ENCODE results near the gene AGBL2. TPM values are rescaled to one million over a fixed set of nuclear protein-coding genes. Genes with fewer than 3 reads are reported as not detected.

Gene AGBL2
- total RNA-seq, 2 experiments from 2014 or later = 4.5 to 7.1 TPM

DNA sequence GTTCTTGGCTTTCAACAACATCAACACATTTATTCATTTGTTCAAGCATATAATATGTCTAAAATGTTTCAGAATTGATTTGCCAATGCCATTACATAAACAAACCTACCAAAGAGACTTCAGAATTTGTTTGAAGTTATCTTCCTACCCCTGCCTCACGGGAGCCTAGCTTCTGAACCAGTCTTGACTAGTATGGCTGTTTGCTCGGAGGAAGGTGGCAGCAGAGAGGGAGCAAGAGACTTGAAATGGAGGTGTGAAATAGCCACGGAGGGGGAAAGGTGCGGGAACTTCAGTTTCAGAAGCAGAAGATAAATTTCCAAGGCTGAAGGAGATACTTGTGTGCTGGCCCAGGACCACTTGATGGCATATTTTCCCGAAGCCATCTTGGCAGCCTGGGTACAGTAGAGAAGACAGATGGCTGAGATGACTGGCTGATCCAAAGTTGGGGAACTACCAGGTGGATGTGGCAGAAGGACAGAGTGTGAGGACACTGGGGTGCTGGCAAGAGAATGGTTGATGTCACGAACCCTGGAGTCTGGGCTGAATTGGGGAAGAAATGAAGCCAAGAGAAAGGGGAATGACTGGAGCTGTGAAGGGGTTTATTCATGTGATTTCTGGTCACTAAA, 58.8 kb downstream of the AGBL2 start:
- POLR2A ChIA-PET = no interaction called here
- H3K27ac Mint-ChIP-seq = no peak overlapping the region
- H3K4me3 Mint-ChIP-seq = no peak overlapping the region
- intact Hi-C loops (cut with micrococcal nuclease) = no loop called here
- TF ChIP-seq, protein P1, sequence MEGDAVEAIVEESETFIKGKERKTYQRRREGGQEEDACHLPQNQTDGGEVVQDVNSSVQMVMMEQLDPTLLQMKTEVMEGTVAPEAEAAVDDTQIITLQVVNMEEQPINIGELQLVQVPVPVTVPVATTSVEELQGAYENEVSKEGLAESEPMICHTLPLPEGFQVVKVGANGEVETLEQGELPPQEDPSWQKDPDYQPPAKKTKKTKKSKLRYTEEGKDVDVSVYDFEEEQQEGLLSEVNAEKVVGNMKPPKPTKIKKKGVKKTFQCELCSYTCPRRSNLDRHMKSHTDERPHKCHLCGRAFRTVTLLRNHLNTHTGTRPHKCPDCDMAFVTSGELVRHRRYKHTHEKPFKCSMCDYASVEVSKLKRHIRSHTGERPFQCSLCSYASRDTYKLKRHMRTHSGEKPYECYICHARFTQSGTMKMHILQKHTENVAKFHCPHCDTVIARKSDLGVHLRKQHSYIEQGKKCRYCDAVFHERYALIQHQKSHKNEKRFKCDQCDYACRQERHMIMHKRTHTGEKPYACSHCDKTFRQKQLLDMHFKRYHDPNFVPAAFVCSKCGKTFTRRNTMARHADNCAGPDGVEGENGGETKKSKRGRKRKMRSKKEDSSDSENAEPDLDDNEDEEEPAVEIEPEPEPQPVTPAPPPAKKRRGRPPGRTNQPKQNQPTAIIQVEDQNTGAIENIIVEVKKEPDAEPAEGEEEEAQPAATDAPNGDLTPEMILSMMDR (IDR thresholded peaks at IDR 0.05) = no peak
- peaks cover 10% of the 10 kb centered on the region for H3K9me3 Mint-ChIP-seq
- DNase-seq = no peak
- no peaks in the 10 kb centered on the region for H3K36me3 Mint-ChIP-seq (ENCODE audit: low read depth)
- no peaks in the 10 kb centered on the region for H3K4me1 Mint-ChIP-seq (ENCODE audit: low read depth)
- no peaks in the 10 kb centered on the region for H3K27me3 Mint-ChIP-seq
- CTCF ChIA-PET = no interaction called here
- no peak for ATAC-seq

DNA sequence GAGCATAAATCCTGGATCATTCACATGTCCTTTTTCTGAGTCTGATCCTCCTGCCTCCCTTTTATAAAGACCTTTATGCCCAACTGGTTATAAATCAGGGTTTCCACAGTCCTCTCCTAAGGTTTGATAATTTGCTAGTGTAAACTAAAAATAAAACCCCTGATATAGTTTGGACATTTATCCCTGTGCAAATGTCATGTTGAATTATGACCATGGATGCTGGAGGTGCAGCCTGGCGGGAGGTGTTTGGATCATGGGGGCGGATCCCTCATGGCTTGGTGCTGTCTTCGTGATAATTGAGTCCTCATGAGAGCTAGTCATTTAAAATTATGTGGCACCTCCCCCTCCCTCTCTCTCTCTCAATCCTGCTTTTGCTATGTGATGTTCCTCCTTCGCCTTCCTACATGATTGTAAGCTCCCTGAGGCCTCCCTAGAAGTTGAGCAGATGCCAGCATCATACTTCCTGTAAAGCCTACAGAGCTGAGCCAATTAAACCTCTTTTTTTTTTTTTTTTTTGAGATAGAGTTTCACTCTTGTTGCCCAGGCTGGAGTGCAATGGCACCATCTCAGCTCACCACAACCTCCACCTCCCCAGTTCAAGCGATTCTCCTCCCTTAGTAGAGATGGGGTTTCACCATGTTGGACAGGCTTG, 63.2 kb downstream of the AGBL2 start:
- H3K27me3 Mint-ChIP-seq = no peaks in the 10 kb centered on the region
- no peak for ATAC-seq

DNA sequence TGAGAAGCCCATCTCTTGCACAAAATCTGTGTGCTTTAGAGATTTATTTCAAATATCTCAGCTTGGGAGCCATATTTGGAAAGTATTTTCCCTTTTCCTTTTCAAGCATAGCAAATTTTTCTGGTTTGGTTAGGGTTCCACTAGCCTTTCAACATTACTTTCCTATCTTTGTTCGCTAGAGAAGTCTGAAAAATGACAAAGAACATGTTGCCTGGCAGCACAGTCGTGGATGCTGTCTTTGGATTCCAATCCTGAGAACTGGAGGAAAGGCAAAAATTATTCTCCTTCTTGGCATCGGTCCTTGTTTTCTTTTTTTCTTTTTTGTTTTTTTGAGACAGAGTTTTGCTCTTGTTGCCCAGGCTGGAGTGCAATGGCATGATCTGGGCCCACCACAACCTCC, 65.9 kb downstream of the AGBL2 start:
- H3K9me3 Mint-ChIP-seq = peaks cover 10% of the 10 kb centered on the region
- H3K36me3 Mint-ChIP-seq (ENCODE audit: low read depth) = no peaks in the 10 kb centered on the region
- no peak overlapping the region for H3K4me3 Mint-ChIP-seq
- ATAC-seq (no peak), DNase-seq (no peak)
- intact Hi-C loops (cut with micrococcal nuclease) = no loop called here
- ChIA-PET CTCF (no interaction called here), POLR2A (no interaction called here)
- H3K27ac Mint-ChIP-seq = no peak overlapping the region
- TF ChIP-seq, protein P1 (IDR thresholded peaks at IDR 0.05) = no peak
- H3K4me1 Mint-ChIP-seq (ENCODE audit: low read depth) = no peaks in the 10 kb centered on the region
- no peaks in the 10 kb centered on the region for H3K27me3 Mint-ChIP-seq

More for the DNA sequence above, 63.2 kb downstream of the AGBL2 start:
- POLR2A ChIA-PET = interaction anchor here (1.1 kb wide), 1 partner anchor 9 kb away, joined by 3 read pairs; no protein-coding TSS in a partner anchor
- no peak overlapping the region for H3K4me3 Mint-ChIP-seq
- no peaks in the 10 kb centered on the region for H3K36me3 Mint-ChIP-seq (ENCODE audit: low read depth)
- H3K27ac Mint-ChIP-seq = no peak overlapping the region
- no peaks in the 10 kb centered on the region for H3K4me1 Mint-ChIP-seq (ENCODE audit: low read depth)
- intact Hi-C loops (cut with micrococcal nuclease) = no loop called here
- TF ChIP-seq, protein P1 (IDR thresholded peaks at IDR 0.05) = no peak
- no peak for DNase-seq
- CTCF ChIA-PET = interaction anchor here (1.0 kb wide), 1 partner anchor 8 kb away, joined by 3 read pairs; no protein-coding TSS in a partner anchor
- H3K9me3 Mint-ChIP-seq = peaks cover 10% of the 10 kb centered on the region

DNA sequence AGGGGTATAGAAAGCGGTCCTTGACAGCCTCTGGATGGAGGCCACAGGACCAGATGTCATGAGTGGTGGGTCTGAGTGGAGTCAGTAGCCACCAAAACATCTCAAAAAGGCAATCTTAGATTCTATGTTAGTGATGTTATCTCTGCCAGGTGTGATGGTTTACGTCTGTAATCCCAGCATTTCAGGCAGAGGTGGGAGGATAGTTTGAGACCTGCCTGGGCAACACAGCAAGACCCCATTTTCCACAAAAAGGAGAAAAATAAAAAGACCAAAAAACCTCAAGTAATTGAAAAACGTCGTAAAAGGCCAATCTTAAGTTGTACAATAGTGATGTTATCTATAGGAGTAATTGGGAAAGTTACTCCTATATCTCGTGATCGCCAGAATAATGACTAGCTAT, 69.2 kb downstream of the AGBL2 start:
- TF ChIP-seq, protein P1 (IDR thresholded peaks at IDR 0.05) = no peak
- peaks cover 5% of the 10 kb centered on the region for H3K4me1 Mint-ChIP-seq (ENCODE audit: low read depth)

DNA sequence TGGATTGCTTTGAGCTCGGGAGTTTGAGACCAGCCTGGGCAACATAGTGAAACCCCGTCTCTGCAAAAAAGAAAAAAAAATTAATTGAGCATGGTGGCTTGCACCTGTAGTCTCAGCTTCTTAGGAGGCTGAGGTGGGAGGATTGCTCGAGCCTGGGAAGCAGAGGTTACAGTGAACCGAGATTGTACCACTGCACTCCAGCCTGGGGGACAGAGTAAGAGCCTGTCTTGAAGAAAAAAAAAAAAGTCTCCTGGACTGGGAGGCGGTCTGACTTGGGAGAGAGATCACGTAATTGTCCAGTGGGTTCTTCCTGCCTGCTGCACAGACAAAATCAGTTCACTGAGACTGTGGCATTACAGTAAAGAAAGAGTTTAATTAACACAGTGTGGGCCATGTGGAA, 69.7 kb downstream of the AGBL2 start:
- peaks cover 10% of the 10 kb centered on the region for H3K4me1 Mint-ChIP-seq (ENCODE audit: low read depth)
- ChIA-PET CTCF (no interaction called here), POLR2A (no interaction called here)
- intact Hi-C loops (cut with micrococcal nuclease) = no loop called here
- no peaks in the 10 kb centered on the region for H3K27me3 Mint-ChIP-seq
- H3K9me3 Mint-ChIP-seq = no peaks in the 10 kb centered on the region
- no peak overlapping the region for H3K27ac Mint-ChIP-seq
- no peak overlapping the region for H3K4me3 Mint-ChIP-seq
- DNase-seq = no peak
- TF ChIP-seq, protein P1 (IDR thresholded peaks at IDR 0.05) = no peak
- no peak for ATAC-seq
- peaks cover 6% of the 10 kb centered on the region for H3K36me3 Mint-ChIP-seq (ENCODE audit: low read depth)

More for the DNA sequence above, 69.2 kb downstream of the AGBL2 start:
- DNase-seq (no peak), ATAC-seq (no peak)
- POLR2A ChIA-PET = interaction anchor here (1.0 kb wide), 1 partner anchor 25 kb away, joined by 3 read pairs; no protein-coding TSS in a partner anchor
- Mint-ChIP-seq H3K4me3 (no peak overlapping the region), H3K36me3 (ENCODE audit: low read depth) (peaks cover 6% of the 10 kb centered on the region), H3K9me3 (no peaks in the 10 kb centered on the region), H3K27ac (no peak overlapping the region), H3K27me3 (no peaks in the 10 kb centered on the region)
- CTCF ChIA-PET = no interaction called here
- intact Hi-C loops (cut with micrococcal nuclease) = no loop called here

Measured in activated CD8-positive, alpha-beta T cell treated with anti-CD3 and anti-CD28 coated beads for 36 hours (primary cell).